ENCODE results near the gene WDTC1. TPM values are rescaled to one million over a fixed set of nuclear protein-coding genes. Genes with fewer than 3 reads are reported as not detected.

WDTC1 gene
- total RNA-seq, 4 donors from 2014 or later = 21.4 to 40.9 (median 27.9) TPM

- TF ChIP-seq CTCF (IDR thresholded peaks at IDR 0.05; ENCODE audit: low read depth) = no peak
Measured at GRCh38 chr1:27217401-27217800, 17.0 kb upstream of the WDTC1 start.

GRCh38 chr1:27218736-27219135 lies 15.7 kb upstream of the WDTC1 start:
- TF ChIP-seq CTCF (IDR thresholded peaks at IDR 0.05; ENCODE audit: low read depth) = no peak

GRCh38 chr1:27220096-27220495 lies 14.3 kb upstream of the WDTC1 start:
- TF ChIP-seq CTCF (IDR thresholded peaks at IDR 0.05; ENCODE audit: low read depth) = no peak

GRCh38 chr1:27225621-27226020 lies 8.8 kb upstream of the WDTC1 start:
- no peak for TF ChIP-seq CTCF (IDR thresholded peaks at IDR 0.05; ENCODE audit: low read depth)

GRCh38 chr1:27227765-27228164 lies 6.7 kb upstream of the WDTC1 start:
- no peak for TF ChIP-seq CTCF (IDR thresholded peaks at IDR 0.05; ENCODE audit: low read depth)

GRCh38 chr1:27233667-27234048 lies 774 bp upstream of the WDTC1 start:
- no peak for TF ChIP-seq CTCF (IDR thresholded peaks at IDR 0.05; ENCODE audit: low read depth)

- TF ChIP-seq CTCF (IDR thresholded peaks at IDR 0.05; ENCODE audit: low read depth) = no peak
Measured at GRCh38 chr1:27235827-27236226, 1.4 kb downstream of the WDTC1 start.
